RCC 7860 (cell line): ENCODE data around the gene ATF5.

Experiments used
- DNase-seq: peaks from one replicate; pipeline ENCODE4 v3.0.0-alpha.2; 2015; ENCODE audit warnings: low spot score
- FAIRE-seq: peaks from 2 replicates; lab custom pipeline; 2012; peaks lifted over from hg19 to GRCh38; lab: Jason Lieb, UNC

Gene ATF5, protein sequence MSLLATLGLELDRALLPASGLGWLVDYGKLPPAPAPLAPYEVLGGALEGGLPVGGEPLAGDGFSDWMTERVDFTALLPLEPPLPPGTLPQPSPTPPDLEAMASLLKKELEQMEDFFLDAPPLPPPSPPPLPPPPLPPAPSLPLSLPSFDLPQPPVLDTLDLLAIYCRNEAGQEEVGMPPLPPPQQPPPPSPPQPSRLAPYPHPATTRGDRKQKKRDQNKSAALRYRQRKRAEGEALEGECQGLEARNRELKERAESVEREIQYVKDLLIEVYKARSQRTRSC

GRCh38 chr19:49929121-49929610 lies at the start of gene ATF5, which contains the start of gene NUP62:
TSS of gene ATF5 (plus strand) at chr19:49929205. CDS start at chr19:49930851, 1,646 bp downstream.
TSS of gene NUP62 (minus strand) at chr19:49929504. CDS start at chr19:49909807, 19,697 bp downstream.
- FAIRE-seq, result no peak

GRCh38 chr19:49879243-49879963 lies 49.6 kb upstream of the ATF5 start:
- no peak for FAIRE-seq
- DNase-seq, result no peak

More at GRCh38 chr19:49929121-49929610, at the start of gene ATF5, which contains the start of gene NUP62:
- DNase-seq, result peak; percentile 74

DNA sequence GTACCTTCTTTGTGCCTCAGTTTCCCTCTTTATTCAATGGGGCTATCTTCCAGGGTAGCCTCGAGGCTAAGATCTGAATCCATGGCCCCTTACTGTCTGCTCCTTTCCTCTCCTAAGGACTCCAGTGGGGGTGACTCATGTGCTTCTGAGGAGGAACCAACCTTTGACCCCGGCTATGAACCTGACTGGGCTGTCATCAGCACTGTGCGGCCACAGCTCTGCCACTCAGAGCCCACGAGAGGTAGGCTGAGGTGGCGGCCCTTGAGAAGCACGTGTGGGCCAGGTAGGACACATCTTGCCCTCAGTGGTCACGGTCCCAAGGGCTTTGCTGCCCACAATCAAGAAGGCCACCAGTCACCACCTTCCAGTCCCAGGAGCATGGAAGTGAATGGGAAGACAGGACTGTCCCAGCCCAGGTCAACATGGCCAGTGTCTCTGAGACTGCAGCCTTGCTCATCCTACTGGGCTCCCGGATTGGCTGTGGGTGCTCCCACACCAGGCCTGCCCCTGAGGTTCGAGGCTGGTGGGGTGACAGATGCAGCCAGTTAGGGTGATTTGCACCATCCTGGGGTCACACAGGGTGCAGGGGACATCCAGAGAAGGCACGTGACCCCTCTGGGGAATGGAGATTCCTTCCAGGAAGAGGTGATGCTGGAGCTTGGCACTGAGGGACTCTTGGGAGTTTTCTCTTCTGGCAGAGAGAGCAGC lies 48.7 kb upstream of the ATF5 start:
- FAIRE-seq (no peak), DNase-seq (no peak)

DNA sequence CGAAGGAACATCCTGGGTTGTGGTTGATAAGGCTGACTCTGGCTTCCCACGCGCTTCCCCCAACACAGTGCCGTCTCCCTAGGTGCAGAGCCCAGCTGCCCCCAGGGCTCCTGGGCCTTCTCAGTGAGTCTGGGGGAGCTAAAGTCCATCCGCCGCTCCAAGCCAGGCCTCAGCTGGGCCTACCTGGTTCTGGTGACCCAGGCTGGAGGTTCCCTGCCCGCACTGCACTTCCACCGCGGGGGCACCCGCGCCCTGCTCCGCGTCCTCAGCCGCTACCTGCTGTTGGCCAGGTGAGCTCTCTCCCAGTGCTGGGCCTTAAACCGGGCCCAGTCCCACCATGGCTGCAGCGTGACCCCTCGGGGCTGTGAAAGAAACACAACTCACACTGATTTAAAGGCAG lies 47.8 kb upstream of the ATF5 start:
- FAIRE-seq, result no peak
- no peak for DNase-seq

GRCh38 chr19:49881672-49882394 lies 47.2 kb upstream of the ATF5 start:
- no peak for FAIRE-seq
- no peak for DNase-seq

DNA sequence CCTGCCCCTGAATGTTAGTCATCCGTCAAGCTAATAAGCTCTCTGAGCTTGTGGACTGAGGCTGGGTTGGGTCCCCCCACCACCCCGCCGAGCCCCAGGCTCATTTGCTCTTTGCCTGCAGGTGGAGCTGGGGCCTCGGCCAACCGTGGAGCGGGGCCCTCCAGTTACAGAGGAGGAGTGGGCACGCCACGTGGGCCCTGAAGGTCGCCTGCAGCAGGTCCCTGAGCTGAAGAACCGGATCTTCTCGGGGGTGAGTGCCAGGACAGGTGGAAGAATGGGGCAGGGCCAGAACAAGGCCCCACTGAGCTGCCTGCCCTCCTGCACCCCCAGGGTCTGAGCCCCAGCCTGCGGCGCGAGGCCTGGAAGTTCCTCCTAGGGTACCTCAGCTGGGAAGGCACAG lies 46.4 kb upstream of the ATF5 start:
- no peak for FAIRE-seq
- DNase-seq, result no peak

DNA sequence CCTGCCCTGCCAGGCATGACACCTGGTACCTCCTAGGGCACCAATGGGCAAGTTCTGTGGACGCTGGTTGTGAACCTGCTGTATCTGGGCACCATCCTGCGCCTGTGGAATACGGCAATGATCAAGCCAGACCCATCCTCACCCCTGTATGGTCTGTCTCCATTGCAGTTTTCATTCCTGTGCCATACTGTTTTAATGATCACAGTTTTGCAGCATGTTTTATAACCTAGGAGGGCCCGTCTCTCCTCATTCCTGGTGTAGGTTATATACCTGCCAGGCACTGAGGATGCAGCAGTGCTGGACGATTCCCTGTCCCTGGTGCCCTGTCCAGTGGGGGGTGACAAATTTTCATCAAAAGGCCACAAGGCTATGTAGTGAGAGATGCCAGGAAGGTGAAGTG lies 45.9 kb upstream of the ATF5 start:
- no peak for DNase-seq
- no peak for FAIRE-seq

- FAIRE-seq, result no peak
- DNase-seq, result no peak
Measured at GRCh38 chr19:49884109-49884508, 44.9 kb upstream of the ATF5 start.

GRCh38 chr19:49884760-49885159 lies 44.2 kb upstream of the ATF5 start:
- DNase-seq (no peak), FAIRE-seq (no peak)

DNA sequence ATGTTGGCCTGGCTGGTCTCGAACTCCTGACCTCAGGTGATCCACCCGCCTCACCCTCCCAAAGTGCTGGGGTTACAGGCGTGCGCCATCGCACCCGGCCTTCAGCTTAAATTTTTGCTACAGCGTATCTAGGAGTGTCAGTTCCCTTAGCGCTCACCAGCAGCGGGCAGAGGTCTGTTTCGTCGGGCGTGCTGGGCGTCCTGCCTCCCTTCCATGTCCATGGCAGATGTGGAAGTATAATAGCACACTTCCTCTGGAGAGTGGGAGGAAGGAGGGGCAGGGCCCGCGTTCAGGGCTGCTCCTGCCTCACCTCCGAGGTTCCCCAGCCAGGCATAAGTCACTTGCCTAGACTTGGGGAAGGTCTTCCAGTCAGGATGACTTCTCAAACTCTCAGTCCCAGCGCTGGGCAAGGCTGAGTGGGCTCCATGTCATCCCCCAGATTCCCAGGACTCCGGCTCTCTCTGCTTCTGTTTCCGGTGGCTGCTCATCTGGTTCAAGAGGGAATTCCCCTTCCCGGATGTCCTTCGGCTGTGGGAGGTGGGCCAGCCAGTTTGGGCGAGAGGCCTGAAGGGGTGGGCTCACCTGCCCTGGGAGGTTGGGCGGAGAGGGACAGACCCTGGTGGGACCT lies 41.9 kb upstream of the ATF5 start:
- FAIRE-seq (no peak), DNase-seq (no peak)

DNA sequence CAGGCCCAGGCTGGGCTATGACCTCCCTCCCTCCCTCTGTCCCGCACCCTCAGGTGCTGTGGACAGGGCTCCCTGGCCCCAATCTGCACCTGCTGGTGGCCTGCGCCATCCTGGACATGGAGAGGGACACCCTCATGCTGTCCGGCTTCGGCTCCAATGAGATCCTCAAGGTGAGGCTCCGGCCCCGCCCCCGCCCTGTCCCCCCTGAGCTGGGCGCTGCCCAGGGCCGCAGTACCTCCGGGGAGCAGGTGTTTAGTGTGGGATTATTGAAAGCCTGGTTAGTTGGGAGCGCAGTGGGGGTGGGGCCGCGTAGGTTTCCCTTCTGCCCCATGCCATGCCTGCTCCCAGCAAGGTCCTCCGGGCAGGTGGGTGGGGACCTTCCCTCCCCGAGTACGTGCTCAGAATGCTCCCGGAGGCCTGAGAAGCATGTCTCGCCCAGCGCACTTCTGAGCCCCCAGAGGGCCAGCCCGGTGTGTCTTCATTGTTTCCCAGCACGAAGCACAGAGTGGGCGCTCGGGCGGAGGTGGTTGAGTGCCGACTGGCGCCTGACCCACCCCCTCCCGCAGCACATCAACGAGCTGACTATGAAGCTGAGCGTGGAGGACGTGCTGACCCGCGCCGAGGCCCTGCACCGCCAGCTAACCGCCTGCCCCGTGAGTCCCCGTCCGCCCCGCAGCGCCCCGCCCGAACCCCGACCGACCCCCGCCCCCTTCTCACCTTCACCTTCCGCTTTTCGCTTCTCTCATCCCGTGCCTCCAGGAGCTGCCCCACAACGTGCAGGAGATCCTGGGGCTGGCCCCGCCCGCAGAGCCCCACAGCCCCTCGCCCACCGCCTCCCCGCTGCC lies 41.1 kb upstream of the ATF5 start:
- FAIRE-seq (no peak), DNase-seq (no peak)

DNA sequence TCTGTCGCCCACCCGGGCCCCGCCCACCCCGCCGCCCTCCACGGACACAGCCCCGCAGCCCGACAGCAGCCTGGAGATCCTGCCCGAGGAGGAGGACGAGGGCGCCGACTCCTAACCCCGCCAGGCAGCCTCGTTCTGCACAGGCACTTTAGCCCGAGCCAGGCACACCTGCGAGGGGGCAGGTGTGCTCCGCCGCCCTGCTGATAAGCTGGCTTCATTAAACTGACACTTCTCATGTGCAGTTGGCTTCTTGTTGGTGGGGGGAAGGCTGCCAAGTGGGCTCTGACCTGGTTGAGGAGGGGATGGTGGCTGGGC lies 40.5 kb upstream of the ATF5 start:
- FAIRE-seq, result no peak
- DNase-seq, result no peak

GRCh38 chr19:49889038-49889686 lies 39.8 kb upstream of the ATF5 start:
- no peak for DNase-seq

GRCh38 chr19:49889687-49890348 lies 39.2 kb upstream of the ATF5 start:
- FAIRE-seq, result no peak

More at GRCh38 chr19:49889038-49889686, 39.8 kb upstream of the ATF5 start:
- no peak for FAIRE-seq

DNA sequence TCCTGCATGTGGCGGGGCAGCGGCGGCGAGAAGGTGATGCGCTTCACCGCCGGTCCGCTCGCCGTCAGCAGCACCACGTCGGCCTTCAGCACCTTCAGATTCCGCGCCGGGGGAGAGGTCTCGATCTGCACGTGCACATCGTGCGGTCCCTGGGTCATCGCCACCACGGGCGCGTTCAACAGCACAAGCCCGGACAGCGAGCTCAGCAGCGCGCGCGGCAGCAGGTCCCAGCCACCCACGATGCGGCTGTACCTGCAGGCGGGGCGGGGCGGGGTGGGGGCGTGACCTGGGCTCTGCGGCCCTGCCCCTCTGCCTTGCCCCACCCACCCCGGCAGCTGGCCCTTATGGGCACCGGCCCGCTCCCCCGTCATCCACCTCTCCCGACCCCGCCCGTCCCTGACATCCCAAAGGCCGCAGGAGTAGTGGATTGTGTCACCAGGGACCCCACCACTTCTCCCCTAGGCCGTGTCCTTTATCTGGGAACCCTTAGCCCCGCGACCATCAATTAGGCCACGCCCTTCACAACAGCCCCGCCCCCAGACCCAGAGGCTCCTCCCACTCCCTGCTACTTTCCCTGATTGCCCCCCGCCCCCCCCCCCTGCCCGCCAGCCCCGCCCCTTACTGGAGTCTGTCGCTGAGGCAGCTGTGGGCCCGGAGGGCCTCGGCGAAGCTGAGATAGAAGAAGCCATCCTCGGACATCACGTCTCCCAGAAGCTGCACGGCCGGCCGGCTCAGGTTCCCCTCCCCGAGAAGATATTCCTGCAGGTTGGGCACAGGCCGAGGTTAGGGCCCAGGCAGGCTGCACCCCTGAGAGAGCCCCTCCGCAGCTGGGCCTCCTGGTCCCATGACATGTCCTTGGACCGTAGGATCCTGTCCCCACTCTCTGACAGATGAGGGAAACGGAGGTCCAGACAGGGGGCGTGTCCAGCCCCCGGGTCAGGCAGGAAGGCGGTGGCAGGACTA lies 38.4 kb upstream of the ATF5 start:
- DNase-seq, result no peak
- no peak for FAIRE-seq

More at GRCh38 chr19:49889687-49890348, 39.2 kb upstream of the ATF5 start:
- DNase-seq, result no peak

DNA sequence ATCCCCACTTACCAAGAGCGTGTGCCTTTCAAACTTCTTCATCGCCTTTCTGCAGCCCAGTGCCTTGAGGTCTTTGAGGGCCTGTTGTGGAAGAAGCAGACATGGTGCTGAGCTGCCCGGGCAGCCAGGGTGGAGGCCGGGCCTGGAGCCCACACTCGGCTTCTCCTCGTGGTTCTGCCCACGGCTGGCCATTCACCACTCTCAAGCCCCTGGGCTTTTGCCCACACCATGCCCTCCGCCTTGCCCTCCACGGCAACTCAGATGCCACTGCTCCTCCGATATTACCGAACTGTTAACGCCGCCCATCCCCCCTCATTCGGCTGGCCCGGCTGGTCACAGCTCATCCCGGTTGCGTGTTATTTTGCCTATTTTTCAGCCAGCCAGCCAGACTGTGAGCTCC lies 37.6 kb upstream of the ATF5 start:
- FAIRE-seq, result no peak

DNA sequence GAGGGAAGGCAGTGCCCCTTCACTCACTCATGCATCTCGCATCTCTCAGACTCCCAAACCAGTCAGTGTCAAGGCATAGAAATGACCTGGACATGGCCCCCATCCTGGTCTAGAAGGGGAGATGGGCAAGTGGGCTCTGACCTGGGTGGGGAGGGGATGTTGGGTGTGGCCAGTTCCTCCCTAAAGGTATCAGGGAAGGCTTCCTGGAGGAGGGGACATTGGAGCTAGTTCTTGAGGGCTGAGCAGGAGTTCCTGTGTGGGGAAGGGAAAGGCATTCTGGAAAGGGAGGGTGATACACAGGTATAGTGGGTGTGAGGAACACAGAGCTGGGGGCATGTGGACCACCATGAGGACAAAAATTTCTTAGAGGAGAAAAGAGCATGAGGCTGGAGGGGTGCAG lies 36.3 kb upstream of the ATF5 start:
- no peak for FAIRE-seq
- no peak for DNase-seq

More for the DNA sequence above, 37.6 kb upstream of the ATF5 start:
- DNase-seq, result no peak
